Neutrophil (primary cell): Measurements from ENCODE around the gene MAPK11.

Experiments
- H3K27ac ChIP-seq: fragments of 200-600 bp; sonication (generic); 2 replicates; pipeline ENCODE4 v1.5.1; 2016; ENCODE audit warnings: mild to moderate bottlenecking, moderate library complexity
- H3K27me3 ChIP-seq: fragments of 200-600 bp; sonication (generic); 2 replicates; pipeline ENCODE4 v1.6.0; 2016; ENCODE audit warnings: mild to moderate bottlenecking
- H3K36me3 ChIP-seq: fragments of 200-600 bp; sonication (generic); 2 replicates; pipeline ENCODE4 v1.5.1; 2017
- H3K4me1 ChIP-seq, 2 experiments: fragments of 200-600 bp in 1 of 2; sonication (generic) in 1 of 2; 1 replicate in 1 of 2; 2 replicates in 1 of 2; pipeline versions ENCODE4 v1.5.1 to v1.6.1; 2013 to 2016; ENCODE audit warnings: low read depth in 1 of 2, low read length in 1 of 2, mild to moderate bottlenecking in 1 of 2, moderate library complexity in 1 of 2; ENCODE audit not compliant: control insufficient read depth in 1 of 2, insufficient read depth in 1 of 2
- H3K4me3 ChIP-seq, 2 experiments: fragments of 200-600 bp in 1 of 2; sonication (generic) in 1 of 2; 1 replicate in 1 of 2; 2 replicates in 1 of 2; pipeline ENCODE4 v1.5.1; 2013 to 2016; ENCODE audit warnings: low read depth in 1 of 2, low read length in 1 of 2, mild to moderate bottlenecking in 1 of 2, moderate library complexity in 1 of 2
- H3K9me3 ChIP-seq: fragments of 200-600 bp; sonication (generic); 2 replicates; pipeline ENCODE4 v1.5.1; 2016
- CTCF ChIP-seq: fragments of 200-600 bp; sonication (generic); IDR thresholded peaks from 2 replicates; pipeline ENCODE4 v1.5.1; 2016; ENCODE audit warnings: antibody characterized with exemption

MAPK11 gene

GRCh38 chr22:50229370-50229769 is 40.8 kb downstream of the MAPK11 start:
- H3K36me3 ChIP-seq = peaks cover 63% of the 10 kb centered on the region
- no peak for TF ChIP-seq CTCF
- H3K9me3 ChIP-seq = no peaks in the 10 kb centered on the region
- H3K27me3 ChIP-seq = no peaks in the 10 kb centered on the region
- no peak overlapping the region for H3K27ac ChIP-seq
- H3K4me3 ChIP-seq = no peak overlapping the region
- no peaks in the 10 kb centered on the region for H3K4me1 ChIP-seq

DNA sequence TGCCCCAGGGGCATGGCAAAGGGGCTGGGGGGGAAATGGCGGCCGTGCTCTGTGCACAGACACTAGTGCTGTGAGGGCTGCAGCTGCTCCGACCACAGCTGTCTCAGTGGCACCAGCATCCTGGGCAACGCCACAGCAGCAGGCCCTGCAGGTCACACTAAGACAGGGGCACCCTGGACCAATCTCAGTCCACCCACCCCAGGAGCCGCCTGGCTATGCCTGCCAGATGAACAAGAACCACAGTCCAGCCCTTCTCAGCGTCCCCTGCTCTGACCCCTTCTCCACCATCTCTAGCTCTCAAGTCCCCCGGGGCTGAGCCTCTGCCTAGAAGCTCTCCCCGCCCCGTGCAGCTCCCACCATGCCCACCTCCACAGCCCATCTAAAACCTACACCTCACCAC is 41.8 kb downstream of the MAPK11 start:
- H3K4me1 ChIP-seq = no peaks in the 10 kb centered on the region
- H3K4me3 ChIP-seq = no peak overlapping the region
- H3K36me3 ChIP-seq = peaks cover 72% of the 10 kb centered on the region
- H3K27ac ChIP-seq = no peak overlapping the region
- H3K9me3 ChIP-seq = no peaks in the 10 kb centered on the region
- no peak for TF ChIP-seq CTCF
- H3K27me3 ChIP-seq = no peaks in the 10 kb centered on the region

DNA sequence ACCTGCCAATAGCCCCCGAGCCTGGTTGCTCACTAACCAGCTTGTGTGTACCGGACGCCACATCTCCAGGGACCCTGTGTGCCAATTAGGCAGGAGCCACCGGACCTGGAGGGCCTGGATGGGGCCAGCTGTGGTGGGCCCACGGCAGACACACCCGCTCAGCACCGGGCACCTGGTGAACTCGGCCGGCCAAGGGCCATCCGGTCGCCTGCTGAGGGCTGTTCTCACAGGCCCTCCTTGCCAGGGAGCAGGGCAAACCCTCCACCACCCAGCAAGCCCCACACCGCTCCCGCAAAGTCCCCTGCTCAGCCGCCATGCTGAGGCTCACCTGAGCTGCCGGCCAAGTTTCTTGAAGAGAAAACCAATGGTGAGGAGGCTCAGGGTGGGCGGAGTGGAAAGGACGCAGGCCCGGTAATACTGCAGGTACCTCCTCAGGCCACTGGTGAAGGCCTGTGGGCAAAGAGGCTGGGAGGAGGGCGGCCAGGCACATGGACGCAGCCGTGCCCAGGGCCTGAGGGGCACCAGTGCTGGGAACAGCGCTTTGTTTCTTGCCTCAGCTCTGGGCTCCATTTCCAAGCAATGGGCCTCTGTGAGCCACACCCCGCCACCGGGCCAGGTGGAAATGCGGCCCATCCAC is 42.5 kb downstream of the MAPK11 start:
- Histone ChIP-seq H3K9me3 (no peaks in the 10 kb centered on the region), H3K4me3 (no peak overlapping the region), H3K36me3 (peaks cover 72% of the 10 kb centered on the region), H3K27me3 (no peaks in the 10 kb centered on the region), H3K27ac (no peak overlapping the region), H3K4me1 (no peaks in the 10 kb centered on the region)
- no peak for TF ChIP-seq CTCF

DNA sequence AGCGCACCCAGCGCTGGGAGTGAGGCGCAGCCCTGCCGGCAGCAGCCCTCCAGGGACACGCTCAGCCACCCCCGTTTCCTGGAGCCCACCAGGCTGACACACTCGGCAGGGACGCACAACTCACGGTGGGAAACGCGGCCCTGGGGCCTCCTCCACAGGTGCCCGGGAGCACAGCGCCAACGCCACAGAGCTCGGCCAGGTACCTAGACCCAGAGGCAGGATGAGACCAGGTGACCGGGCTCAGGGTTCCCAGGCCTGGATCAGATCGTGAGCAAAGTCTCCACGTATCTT is 43.4 kb downstream of the MAPK11 start:
- Histone ChIP-seq H3K27ac (no peak overlapping the region), H3K4me3 (no peak overlapping the region), H3K9me3 (no peaks in the 10 kb centered on the region), H3K36me3 (peaks cover 78% of the 10 kb centered on the region), H3K27me3 (no peaks in the 10 kb centered on the region), H3K4me1 (no peaks in the 10 kb centered on the region)
- no peak for TF ChIP-seq CTCF

DNA sequence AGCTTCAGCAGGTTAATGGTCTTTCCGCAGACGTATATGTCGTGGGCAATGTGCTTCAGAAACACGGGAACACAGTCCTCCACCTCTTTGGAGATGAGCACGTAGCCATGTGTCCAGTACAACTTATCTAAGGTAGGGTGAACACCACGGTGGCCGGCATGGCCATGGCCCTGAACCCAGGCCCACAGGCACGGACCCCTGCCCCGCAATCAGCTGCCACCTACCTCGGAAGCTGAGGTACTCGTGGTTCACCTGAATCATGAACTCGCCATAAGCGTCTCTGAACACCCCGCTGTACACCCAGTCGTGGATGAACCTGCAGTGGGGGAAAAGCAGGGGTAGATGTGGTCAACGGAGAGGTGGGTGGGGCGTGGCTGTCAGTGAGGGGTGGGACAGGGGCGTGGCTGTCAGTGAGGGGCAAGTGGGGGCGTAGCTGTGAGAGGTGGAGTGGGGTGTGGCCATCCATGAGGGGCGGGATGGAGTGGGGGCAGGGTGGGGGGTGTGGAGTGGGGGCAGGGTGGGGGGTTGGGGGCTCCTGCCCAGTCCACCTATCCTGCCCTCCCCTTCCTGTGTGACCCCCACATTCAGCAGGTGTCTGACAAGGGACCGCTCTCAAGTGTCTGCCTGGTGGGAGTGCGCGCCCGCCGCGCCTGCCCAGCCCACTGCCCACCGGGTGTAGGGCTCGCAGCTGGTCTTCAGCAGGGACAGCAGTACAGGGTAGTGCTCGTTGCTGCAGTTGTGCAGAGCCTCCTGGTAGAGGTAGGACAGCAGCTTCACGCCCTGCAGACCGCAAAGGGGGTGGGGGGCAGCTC is 43.9 kb downstream of the MAPK11 start:
- TF ChIP-seq CTCF = no peak
- Histone ChIP-seq H3K4me3 (no peak overlapping the region), H3K27me3 (no peaks in the 10 kb centered on the region), H3K9me3 (no peaks in the 10 kb centered on the region), H3K36me3 (peaks cover 84% of the 10 kb centered on the region), H3K27ac (no peak overlapping the region), H3K4me1 (no peaks in the 10 kb centered on the region)
